ENCODE results near the gene REEP2.

The REEP2 gene

DNA sequence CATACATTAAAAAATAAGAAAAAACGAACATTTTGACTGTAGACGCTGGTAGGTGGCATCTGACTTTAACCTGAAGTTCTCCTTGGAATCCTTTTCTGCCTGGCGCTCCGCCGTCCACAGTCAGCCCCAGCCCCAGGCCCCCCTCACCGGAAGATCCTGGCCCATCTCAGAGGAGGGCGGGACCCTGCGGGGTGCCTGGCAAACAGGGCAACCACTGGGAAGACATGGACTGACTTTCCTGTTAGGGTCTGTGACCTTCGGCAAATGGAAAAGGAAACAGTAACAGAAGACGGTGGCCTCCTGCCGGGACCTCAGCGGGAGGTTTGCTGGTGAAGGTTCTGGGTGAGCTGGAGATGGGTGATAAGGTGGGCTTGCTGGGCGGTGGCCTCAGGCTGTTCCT, 14.7 kb downstream of the REEP2 start:
- TF ChIP-seq, protein P1, sequence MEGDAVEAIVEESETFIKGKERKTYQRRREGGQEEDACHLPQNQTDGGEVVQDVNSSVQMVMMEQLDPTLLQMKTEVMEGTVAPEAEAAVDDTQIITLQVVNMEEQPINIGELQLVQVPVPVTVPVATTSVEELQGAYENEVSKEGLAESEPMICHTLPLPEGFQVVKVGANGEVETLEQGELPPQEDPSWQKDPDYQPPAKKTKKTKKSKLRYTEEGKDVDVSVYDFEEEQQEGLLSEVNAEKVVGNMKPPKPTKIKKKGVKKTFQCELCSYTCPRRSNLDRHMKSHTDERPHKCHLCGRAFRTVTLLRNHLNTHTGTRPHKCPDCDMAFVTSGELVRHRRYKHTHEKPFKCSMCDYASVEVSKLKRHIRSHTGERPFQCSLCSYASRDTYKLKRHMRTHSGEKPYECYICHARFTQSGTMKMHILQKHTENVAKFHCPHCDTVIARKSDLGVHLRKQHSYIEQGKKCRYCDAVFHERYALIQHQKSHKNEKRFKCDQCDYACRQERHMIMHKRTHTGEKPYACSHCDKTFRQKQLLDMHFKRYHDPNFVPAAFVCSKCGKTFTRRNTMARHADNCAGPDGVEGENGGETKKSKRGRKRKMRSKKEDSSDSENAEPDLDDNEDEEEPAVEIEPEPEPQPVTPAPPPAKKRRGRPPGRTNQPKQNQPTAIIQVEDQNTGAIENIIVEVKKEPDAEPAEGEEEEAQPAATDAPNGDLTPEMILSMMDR (IDR thresholded peaks at IDR 0.05) = no peak

DNA sequence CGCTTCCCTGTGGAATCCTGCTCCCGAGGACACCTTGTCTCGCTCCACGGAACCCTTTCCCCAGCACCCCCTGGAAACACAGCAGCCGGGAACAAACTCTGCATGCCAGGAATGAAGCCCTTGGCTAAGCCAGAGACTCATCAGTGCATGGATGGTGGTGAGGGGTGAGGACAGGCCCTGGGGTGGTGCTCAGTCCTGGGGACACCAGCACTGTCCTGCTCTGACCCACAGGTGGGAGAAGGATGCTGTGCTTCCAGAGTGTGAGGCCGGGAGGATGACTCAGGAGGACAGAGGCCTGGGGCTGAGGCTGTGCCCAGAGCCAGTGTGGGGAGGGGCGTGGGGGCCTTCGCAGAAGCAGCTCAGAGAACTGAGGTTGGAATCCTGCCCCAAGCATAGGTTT, 15.3 kb downstream of the REEP2 start:
- TF ChIP-seq, protein P1 (IDR thresholded peaks at IDR 0.05) = no peak

DNA sequence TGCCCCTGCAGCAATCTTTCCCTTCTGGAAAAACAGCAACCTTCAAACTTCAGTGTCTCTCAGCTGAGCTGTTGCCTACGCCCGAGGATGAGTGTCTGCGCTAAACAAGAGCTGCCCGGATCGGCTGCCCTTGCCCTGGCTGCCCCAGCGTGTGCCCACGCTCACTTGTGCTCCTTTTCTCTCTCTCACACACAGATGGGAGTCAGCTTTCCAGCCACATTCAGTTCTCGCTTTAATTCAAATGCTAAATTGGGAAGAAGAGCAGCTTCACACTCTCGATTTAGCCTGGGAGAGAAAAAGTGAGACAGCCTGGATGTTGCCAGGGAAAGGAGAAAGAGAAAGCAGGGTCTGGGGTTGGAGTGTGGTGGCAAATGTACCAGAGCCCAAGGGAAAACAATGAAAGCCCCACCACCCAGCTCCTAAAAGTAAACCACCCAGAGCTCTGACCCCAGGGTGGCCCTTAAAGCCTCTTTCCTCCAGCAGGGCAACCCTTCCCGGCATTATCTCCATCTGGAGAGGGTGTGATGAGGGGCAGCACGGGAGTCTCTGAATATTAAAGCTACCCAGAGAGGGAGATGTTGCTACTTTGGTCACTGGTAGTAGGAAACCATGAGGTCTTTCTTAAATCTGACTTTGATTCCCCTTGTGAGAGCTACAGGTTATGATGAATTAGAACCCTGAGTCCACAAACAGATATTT, 16.5 kb downstream of the REEP2 start:
- TF ChIP-seq, protein P1 (IDR thresholded peaks at IDR 0.05) = no peak

DNA sequence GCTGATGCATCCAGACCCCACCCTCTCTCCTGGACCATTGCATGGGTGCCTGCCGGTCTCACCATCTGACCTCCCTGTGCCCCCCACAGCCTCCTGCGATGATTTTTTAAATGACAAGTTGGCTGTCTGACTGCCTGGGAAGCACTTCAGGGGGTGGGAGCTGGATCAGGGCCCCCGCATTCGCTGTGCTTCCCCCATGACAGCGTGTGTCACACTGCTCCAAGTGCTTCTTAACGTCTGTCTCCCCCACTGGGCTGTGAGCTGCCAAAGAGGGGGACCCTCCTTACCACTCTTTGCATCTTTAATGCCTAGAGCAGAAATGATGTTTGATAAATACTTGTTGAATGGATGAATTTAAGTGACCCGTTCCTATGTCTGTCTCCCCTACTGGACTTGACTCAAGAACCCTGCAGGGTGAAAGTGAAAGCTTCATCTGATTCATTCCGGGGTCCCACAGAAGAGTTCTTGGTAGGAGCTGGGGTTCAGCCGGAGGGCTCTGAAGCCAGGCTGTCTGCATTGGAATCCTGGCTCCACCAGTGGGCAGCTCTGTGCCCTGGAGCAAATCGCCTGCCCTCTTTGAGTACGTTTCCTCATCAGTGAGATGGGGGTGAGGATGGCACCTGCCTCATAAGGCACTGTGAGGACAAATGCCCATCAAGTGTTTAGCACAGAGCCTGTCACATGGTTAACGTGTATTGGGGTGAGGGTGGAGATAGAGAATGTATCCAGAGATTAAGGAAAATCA, 18.8 kb downstream of the REEP2 start:
- TF ChIP-seq, protein P1 (IDR thresholded peaks at IDR 0.05) = no peak

DNA sequence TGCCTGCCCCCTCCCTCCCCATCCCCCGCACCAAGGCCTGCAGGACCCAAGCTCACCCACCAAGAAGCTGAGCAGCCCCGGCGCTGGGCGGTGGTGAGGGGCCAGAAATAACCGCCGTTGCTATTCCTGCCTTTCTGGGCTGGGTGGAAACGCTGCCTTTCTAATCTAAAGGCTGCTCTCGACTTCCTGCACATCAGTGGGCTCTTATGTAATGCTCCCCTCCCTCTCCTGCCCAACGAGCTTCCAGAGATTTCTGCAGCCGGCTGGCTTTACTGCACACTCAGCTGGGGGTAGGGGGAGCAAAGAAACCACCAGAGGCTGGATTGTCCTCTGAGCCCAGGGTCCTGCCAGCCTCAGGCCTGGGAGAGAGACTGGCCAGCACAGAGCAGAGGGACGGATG, 19.5 kb downstream of the REEP2 start:
- TF ChIP-seq, protein P1 (IDR thresholded peaks at IDR 0.05) = no peak

DNA sequence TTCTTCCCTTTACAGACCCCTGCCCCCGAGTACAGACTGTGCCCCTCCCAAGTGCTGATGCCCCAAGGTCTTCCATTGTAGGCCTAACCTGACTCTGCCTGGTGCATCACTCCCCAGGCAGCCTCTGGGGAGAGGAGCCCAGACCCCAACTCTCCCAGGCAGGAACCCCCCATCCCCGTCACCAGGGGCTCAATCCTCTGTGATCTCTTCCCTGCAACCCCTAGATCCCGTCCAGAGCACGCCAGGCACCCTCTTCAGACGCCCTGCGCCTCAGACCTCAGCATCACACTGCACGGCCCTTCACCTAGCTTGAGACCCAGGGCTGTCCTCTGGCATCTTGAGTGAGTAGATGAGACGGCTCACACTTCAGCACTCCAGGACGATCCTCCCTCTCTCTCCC, 20.0 kb downstream of the REEP2 start:
- TF ChIP-seq, protein P1 (IDR thresholded peaks at IDR 0.05) = no peak

DNA sequence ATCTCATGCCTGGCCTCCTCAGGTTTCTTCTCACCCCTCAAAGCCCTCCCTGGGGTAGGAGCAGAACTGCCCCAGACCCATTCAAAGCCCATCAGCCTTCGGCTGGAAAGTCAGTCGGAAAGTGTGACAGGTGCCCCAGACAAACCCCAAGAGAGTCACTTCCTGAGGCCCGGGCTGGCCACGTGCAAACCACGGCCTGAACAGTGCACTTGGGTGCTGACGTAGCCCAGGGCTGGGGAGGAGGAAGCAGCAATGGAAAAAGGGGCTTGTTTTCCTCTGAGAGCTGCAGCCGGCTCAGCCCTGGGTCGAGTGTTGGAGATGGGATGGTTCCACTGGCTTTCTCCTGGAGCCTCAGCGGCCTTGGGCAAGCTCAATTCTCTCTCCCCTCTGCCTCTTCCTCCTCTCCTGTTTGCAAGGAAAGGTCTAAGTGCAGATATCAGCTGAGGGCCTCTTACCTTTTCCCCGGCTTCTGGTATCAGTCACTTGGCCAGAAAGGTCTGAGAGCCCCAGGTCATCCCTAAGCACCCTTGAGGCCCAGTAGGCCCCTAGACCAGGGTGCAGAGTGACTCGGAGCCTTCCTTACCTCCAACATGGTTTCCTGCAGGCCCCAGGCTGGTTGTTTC, 20.6 kb downstream of the REEP2 start:
- TF ChIP-seq, protein P1 (IDR thresholded peaks at IDR 0.05) = no peak

Measured in LNCAP (cell line).